Amniotic stem cell (primary cell): ENCODE results near the gene B3GAT1.
"Not testable (repeated sequence)": the region's sequence is repeated elsewhere in the genome, so short reads cannot be mapped to it uniquely, and the experiment has no call there.

Source experiments
- DNase-seq: peaks from one replicate; lab custom pipeline; 2025; lab: John Stamatoyannopoulos, UW

Gene B3GAT1, protein sequence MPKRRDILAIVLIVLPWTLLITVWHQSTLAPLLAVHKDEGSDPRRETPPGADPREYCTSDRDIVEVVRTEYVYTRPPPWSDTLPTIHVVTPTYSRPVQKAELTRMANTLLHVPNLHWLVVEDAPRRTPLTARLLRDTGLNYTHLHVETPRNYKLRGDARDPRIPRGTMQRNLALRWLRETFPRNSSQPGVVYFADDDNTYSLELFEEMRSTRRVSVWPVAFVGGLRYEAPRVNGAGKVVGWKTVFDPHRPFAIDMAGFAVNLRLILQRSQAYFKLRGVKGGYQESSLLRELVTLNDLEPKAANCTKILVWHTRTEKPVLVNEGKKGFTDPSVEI

GRCh38 chr11:134412203-134413042 lies at the start of gene B3GAT1:
Gene B3GAT1 (minus strand): TSS chr11:134412242. CDS start chr11:134387659, 24,583 bp downstream.
- no peak for DNase-seq

DNA sequence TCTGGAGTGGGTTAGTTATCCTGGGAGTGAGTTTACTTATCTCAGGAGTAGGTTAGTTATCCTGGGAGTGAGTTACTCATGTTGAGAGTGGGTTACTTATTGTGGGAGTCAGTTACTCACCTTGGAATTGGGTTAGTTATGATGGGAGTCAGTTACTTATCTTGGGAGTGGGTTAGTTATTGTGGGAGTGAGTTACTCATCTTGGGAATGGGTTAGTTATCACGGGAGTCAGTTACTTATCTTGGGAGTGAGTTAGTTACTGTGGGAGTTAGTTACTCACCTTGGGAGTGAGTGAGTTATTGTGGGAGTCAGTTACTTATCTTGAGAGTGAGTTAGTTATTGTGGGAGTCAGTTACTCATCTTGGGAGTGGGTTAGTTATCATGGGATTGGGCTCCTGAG lies 49.6 kb upstream of the B3GAT1 start:
- DNase-seq = no peak

DNA sequence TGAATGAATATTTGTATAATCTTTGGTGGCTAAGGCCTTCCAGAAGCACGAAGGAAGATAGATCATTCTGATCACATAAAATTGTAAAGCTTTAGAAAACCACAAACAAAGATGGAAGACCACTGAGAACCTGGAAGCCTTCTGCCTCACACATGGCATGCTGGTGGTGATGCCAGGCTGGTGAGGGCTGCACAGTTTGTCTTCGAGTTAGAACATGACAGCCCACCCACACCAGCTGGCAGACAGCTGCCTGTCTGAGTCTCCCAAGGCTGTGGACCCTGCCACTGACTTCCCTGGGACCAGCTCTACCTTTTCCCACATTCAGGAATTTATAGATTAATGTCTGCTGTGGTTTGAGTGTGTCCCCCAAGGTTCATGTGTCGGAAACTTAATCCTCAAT lies 48.8 kb upstream of the B3GAT1 start:
- DNase-seq = no peak

DNA sequence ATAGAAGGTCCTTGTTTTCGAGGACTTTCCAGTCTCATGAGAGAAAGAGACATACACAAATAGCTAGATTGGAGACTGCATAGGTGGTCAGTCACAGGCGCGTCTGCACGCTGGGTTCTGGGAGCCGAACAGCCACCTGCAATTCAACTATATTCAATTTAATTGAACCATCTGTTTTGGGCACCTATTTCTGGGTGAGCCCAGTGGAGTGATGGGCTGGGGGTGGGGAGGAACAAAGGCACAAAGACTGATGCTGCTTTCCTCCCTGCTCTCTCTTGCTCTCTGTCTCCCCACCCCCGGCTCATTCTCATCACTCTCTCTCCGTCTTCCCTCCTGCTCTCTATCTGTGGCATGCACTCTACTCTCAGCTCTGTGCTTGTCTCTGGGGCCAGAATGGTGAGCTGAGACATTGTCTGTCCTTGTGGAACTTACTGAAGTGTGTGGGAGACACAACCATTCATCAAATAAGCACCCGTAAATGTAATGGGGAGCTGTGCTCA lies 48.1 kb upstream of the B3GAT1 start:
- no peak for DNase-seq

DNA sequence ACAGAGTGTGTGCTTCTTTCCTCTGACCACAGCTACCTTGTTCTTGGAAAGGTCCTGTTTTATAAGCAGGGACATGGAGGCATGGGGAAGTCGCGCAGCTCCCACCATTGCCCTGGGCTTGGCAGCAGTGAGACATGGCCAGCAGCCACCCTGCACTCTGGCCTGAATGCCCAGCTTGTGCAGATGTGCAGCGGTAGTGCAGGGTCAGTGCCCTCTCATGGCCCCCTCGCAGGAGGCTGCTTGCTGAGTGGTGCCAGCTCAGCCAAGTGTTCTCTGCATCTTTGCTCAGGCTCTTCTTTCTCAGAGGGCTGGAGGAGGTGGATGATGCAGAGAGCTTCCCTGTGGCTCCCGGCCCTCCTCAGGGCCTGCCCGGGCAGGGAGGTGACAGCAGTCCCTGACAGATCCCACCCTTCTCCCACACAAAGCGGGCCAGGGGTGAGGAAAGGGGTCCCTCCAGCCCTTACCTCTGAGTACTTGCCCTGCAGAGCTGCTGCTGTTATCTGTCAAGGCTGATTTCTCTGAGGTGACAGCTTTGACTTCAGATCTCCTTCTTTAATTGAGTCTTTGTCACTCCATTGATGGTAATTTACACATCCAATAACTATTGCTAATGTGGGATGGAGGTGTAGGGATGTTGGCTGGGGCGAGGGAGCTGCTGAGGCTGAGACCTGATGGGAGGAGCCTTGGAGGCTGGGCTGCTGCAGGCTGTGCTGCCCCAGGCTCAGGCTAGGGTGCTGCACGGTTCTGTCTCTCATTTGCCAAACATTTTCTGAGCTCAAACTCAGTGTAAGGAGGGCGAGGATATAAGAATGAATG lies 47.4 kb upstream of the B3GAT1 start:
- no peak for DNase-seq

DNA sequence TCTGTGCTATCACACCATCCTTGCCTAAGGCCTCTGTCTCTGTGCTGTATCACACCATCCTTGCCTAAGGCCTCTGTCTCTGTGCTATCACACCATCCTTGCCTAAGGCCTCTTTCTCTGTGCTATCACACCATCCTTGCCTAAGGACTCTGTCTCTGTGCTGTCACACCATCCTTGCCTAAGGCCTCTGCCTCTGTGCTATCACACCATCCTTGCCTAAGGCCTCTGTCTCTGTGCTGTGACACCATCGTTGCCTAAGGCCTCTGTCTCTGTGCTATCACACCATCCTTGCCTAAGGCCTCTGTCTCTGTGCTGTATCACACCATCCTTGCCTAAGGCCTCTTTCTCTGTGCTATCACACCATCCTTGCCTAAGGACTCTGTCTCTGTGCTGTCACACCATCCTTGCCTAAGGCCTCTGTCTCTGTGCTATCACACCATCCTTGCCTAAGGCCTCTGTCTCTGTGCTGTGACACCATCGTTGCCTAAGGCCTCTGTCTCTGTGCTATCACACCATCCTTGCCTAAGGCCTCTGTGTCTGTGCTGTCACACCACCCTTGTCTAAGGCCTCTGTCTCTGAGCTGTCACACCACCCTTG lies 45.5 kb upstream of the B3GAT1 start:
- DNase-seq = not testable (repeated sequence)

- DNase-seq = no peak
Measured at GRCh38 chr11:134455516-134455915, 43.5 kb upstream of the B3GAT1 start.

GRCh38 chr11:134454146-134454690 lies 42.2 kb upstream of the B3GAT1 start:
- no peak for DNase-seq

- DNase-seq = no peak
Measured at GRCh38 chr11:134453441-134453840, 41.4 kb upstream of the B3GAT1 start.

DNA sequence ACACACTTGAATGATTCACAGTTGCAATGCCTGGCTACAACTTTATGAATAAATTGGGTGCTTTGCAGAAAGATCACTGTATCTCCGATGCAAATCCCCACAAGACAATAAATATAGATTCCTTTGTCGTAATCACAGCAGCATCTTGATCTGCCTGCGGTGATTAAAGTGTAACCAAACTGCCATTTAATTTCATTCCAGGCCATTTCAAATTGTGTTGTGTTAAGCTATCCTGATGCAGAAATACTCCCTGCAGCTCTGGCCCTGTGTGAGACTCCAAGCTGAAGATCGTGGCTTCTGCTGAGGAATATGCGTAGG lies 40.8 kb upstream of the B3GAT1 start:
- DNase-seq = no peak

GRCh38 chr11:134452026-134452837 lies 40.2 kb upstream of the B3GAT1 start:
- DNase-seq = no peak

- DNase-seq = no peak
Measured at GRCh38 chr11:134450186-134450585, 38.1 kb upstream of the B3GAT1 start.

DNA sequence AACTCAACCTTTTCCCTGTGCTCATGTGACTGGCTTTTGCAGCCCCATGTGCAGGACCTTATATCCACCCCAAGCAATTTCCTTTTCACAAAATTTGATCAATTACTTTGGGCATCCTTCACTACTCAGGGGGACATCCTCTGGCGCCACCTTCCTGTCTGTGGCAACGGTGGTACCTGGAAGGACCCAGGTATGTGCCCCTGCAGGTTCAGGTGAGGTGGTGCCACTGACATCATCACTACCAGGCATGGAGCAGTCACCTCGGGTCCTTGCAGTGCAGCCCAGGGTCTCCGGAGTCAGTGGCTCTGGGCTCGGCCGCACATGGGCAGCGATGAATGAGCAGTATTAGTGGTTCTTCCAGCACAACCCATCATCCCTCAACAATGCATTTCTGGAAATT lies 37.7 kb upstream of the B3GAT1 start:
- no peak for DNase-seq

DNA sequence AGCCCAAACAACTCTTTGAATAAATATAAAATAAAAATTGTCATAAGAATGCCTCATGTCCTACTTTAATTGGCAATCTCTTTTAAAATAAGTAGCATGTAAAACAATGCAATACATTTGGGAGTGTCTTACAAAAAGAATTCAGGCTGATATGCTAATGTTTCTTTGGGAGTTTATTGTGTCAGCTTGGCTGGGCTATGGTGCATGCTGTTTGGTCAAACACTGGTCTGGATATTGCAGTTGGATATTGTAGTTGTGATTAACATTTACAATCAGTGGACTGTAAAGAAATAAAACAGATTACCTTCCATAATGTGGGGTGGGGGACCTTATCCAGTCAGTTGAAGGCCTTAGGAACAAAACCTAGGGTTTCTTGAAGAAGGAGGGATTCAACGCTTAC lies 37.0 kb upstream of the B3GAT1 start:
- no peak for DNase-seq

DNA sequence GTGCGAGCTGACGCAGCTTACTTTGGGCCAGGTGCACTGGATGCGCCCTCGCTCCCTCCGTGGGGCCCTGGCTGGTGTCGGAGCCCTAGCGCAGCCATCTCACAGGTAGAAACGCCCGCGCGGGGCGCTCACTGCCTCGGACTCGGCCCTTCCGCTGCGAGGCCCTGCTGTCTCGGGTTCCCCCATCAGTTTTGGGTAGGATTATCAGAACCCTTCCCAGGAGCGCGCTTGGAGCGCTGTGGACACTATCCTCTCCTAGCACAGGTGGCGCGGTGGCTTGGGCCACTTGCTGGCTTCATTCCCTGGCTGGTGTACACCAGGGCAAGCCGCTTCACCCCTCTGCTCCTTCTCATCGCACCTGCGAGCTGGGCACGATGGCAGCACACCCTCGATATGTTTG lies 35.7 kb upstream of the B3GAT1 start:
- no peak for DNase-seq

GRCh38 chr11:134445601-134446325 lies 33.7 kb upstream of the B3GAT1 start:
- DNase-seq = no peak

DNA sequence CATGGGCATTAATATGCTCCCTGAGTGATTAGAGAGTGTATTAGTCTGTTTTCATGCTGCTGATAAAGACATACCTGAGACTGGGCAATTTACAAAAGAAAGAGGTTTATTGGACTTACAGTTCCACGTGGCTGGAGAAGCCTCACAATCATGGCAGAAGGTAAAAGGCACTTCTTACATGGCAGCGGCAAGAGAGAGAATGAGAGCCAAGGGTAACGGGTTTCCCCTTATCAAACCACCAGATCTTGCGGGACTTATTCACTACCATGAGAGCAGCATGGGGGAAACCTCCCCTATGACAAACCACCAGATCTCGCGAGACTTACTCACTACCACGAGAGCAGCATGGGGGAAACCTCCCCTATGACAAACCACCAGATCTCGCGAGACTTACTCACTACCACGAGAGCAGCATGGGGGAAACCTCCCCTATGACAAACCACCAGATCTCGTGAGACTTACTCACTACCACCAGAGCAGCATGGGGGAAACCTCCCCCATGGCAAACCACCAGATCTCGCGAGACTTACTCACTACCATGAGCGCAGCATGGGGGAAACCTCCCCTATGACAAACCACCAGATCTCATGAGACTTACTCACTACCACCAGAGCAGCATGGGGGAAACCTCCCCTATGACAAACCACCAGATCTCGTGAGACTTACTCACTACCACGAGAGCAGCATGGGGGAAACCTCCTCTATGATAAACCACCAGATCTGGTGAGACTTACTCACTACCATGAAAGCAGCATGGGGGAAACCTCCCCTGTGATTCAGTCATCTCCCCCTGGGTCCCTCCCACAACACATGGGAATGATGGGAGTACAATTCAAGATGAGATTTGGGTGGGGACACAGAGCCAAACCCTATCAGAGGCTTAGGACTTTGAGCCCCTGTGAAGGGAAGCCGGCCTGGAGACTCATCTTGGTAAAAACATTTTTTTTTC lies 32.4 kb upstream of the B3GAT1 start:
- not testable (repeated sequence) for DNase-seq

DNA sequence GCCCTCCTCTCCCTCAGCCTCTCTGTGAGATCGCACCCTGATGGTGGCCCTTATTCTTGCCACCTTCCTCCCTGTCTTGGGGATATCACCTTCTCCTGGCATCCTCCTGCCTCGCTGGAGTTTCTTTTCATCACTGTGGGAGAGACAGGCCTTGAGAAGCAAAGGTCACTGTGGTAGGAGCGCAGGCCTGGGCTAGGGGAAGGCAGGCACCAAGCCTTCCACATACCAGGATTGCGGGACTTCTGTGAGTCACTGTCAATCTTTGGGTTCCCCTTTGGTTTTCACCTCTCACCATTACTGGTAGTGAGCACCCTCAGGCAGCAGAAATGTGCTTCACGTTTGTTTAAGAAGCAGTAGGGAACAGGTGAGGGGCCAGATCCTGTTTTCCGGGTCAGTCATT lies 31.2 kb upstream of the B3GAT1 start:
- DNase-seq = no peak

- no peak for DNase-seq
Measured at GRCh38 chr11:134442246-134442645, 30.2 kb upstream of the B3GAT1 start.
